22Rv1 (cell line): ENCODE results near the gene FCGR1A.
"Not testable (repeated sequence)": the region's sequence is repeated elsewhere in the genome, so short reads cannot be mapped to it uniquely, and the experiment has no call there.

Experiments
- ZFX ChIP-seq: fragments of 450-650 bp; IDR thresholded peaks from 2 replicates; pipeline ENCODE4 v1.6.1; 2017; ENCODE audit warnings: antibody characterized with exemption, borderline replicate concordance
- TF ChIP-seq, protein P1 (sequence below): fragments of 450-650 bp; IDR thresholded peaks from 2 replicates; pipeline ENCODE4 v1.5.1; 2017; ENCODE audit warnings: mild to moderate bottlenecking

DNA sequence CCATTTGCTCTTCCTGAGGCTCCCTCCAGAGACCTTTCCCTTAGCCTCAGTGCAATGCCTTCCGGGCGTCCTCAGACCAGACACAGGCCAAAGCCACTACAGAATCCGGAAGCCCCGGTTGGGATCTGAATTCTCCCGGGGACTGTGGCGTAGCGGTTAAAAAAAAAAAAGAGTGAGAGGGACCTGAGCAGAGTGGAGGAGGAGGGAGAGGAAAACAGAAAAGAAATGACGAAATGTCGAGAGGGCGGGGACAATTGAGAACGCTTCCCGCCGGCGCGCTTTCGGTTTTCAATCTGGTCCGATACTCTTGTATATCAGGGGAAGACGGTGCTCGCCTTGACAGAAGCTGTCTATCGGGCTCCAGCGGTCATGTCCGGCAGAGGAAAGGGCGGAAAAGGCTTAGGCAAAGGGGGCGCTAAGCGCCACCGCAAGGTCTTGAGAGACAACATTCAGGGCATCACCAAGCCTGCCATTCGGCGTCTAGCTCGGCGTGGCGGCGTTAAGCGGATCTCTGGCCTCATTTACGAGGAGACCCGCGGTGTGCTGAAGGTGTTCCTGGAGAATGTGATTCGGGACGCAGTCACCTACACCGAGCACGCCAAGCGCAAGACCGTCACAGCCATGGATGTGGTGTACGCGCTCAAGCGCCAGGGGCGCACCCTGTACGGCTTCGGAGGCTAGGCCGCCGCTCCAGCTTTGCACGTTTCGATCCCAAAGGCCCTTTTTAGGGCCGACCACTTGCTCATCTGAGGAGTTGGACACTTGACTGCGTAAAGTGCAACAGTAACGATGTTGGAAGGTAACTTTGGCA lies 50.0 kb downstream of the FCGR1A start:
- TF ChIP-seq, protein P1, sequence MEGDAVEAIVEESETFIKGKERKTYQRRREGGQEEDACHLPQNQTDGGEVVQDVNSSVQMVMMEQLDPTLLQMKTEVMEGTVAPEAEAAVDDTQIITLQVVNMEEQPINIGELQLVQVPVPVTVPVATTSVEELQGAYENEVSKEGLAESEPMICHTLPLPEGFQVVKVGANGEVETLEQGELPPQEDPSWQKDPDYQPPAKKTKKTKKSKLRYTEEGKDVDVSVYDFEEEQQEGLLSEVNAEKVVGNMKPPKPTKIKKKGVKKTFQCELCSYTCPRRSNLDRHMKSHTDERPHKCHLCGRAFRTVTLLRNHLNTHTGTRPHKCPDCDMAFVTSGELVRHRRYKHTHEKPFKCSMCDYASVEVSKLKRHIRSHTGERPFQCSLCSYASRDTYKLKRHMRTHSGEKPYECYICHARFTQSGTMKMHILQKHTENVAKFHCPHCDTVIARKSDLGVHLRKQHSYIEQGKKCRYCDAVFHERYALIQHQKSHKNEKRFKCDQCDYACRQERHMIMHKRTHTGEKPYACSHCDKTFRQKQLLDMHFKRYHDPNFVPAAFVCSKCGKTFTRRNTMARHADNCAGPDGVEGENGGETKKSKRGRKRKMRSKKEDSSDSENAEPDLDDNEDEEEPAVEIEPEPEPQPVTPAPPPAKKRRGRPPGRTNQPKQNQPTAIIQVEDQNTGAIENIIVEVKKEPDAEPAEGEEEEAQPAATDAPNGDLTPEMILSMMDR: not testable (repeated sequence)
- TF ChIP-seq ZFX: not testable (repeated sequence)
